Vagina (tissue), 2 donors: Measurements from ENCODE around the gene BCR.

Source experiments
- CTCF ChIP-seq, 3 experiments: fragments of 450-650 bp in 2 of 3; fragments of 200-600 bp in 1 of 3; sonication (generic) in 1 of 3; IDR thresholded peaks; one replicate each; pipeline ENCODE4 v1.5.1; 2017 to 2019; ENCODE audit warnings: antibody characterized with exemption in 3 of 3, mild to moderate bottlenecking in 2 of 3, moderate library complexity in 2 of 3
- POLR2A ChIP-seq, 2 donors: fragments of 450-650 bp; IDR thresholded peaks; one replicate each; pipeline ENCODE4 v1.6.1; 2017; ENCODE audit warnings: antibody characterized with exemption in 2 of 2, mild to moderate bottlenecking in 2 of 2, moderate library complexity in 2 of 2
- POLR2AphosphoS5 ChIP-seq, 2 donors: sonication (generic); formaldehyde crosslinking; IDR thresholded peaks; one replicate each; pipeline ENCODE4 v1.9.0; 2017; ENCODE audit warnings: antibody characterized with exemption in 2 of 2, mild to moderate bottlenecking in 2 of 2, low read depth in 1 of 2; ENCODE audit not compliant: insufficient read depth in 1 of 2

GRCh38 chr22:23232094-23232905, 52.0 kb downstream of the BCR start:
- TF ChIP-seq CTCF (IDR thresholded peaks at IDR 0.05) (no peak), POLR2AphosphoS5 (IDR thresholded peaks at IDR 0.05; ENCODE audit: insufficient read depth in 1 of 2, low read depth in 1 of 2) (no peak), POLR2A (IDR thresholded peaks at IDR 0.05) (no peak)
